Measurements from ENCODE around the gene APBA2. TPM values are rescaled to one million over a fixed set of nuclear protein-coding genes. Genes with fewer than 3 reads are reported as not detected.

The APBA2 gene
- total and polyA plus RNA-seq, 2 of the 4 experiments (the other 2 are of a cell fraction) = 21.7 to 33.0 TPM

DNA sequence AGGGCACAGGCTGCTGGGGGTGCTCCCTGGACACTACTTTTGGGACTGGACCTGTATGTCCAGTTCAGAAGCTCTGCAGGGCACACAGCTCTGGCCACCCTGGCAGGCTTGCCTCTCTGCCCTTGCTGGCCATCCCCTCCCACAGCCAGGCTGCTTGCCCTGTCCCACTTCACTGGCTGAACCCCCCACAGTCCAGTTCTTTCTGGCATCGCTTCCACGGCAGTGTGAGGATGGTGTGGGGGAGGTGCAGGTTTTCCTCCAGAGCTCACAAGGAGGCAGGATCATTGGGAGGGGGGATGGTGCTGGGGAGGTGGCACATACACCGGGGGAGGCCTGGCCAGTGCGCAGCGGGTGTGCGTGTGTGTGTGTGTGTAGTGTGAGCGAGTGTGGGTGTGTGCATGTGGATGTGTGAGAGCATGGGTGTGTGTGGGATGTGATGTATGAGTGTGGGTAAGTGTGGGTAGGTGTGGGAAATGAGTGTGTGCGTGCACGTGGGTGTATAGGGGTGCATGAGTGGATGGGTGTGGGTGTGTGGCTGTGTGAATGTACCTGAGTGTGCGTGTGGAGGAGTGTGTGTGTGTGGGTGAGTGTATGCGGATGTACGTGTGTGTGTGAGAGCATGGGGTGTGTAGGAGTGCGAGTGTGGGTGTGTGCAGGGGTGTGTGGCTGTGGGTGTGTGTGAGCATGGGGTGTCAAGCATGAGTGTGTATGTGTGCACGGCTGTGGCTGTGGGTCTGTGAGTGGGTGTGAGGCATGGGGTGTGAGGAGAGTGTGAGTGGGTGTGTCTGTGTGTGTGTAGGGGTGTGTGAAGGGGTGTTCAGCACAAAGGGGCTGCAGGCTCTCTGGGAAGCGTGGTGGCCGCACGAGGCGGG, 228.7 kb downstream of the APBA2 start (continued):
- TF ChIP-seq MXI1 (IDR thresholded peaks at IDR 0.05; ENCODE audit: borderline replicate concordance, low read depth, low read length) (no peak), RAD21 (IDR thresholded peaks at IDR 0.05; ENCODE audit: low read length) (no peak)

DNA sequence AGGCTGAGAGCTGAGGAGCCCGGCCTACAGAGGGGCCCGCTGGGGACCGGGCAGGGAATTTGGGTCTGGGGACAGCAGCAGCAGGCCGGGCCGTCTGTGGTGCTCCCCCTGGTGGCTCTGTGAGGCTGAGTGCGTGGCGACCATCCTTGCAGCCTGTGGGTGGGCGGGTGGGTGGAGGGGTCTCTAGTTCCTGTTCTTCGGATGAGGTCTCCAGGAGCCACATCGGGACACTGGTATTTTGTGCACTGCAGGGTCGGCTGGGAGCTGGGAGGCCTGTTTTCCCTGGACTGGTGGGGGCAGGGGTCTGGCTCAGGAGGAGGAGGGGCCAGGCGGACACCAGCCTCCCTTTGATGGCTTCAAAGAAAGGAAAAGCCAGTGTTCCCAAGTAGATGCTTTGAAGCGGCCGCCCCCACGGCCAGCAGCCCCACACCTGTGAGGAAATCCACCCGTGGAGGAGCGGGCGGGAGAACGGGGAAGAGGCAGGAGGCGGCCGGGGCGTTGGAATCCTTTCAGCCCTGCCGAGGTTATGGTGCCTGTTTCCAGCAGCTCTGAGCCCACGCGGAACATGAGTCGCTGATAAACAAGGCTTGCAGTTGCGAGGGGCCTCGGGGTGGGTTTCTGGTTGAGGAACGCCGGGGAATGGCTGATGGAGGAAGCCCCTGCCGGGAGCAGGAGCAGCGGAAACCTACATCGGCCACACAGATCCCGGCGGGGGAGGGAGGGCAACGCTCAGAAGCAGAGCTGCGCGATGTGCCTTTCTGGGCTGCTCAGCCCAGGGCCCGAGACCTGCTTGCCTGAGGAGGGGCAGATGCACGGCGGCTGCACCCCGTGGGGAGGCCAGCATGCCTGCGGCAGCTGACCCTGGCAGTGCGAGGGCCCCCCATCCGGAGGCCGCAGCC, 229.6 kb downstream of the APBA2 start:
- POLR2A ChIA-PET (ENCODE audit: unreplicated experiment) = no interaction called here

More for the DNA sequence above, 229.6 kb downstream of the APBA2 start:
- Histone ChIP-seq H2BK20ac (ENCODE audit: low read depth, low read length) (no peak overlapping the region), H3K56ac (ENCODE audit: extremely low read depth, insufficient read depth, low read length) (no peak overlapping the region), H3K14ac (replicated peaks; ENCODE audit: low read depth, low read length) (no peak overlapping the region), H3K4ac (ENCODE audit: low read depth, low read length) (no peak overlapping the region), H3K4me2 (ENCODE audit: low read depth, low read length) (peak overlapping the region; percentile 28; the same call in 1 of the 2 replicates), H4K5ac (ENCODE audit: low read depth, low read length) (no peak overlapping the region), H3K9me3 (ENCODE audit: control insufficient read depth, insufficient read depth, low read length) (no peaks in the 10 kb centered on the region), H3K79me1 (ENCODE audit: low read depth in 1 of 2, low read length in 2 of 2) (no peaks in the 10 kb centered on the region), H4K20me1 (ENCODE audit: insufficient read depth, low read length) (no peaks in the 10 kb centered on the region; the same call in 1 of the 2 replicates), H2BK120ac (ENCODE audit: low read depth, low read length) (no peak overlapping the region), H3K9ac (ENCODE audit: low read depth, low read length) (no peak overlapping the region), H4K91ac (ENCODE audit: insufficient read depth, low read depth, low read length) (no peak overlapping the region), H3K9me1 (ENCODE audit: insufficient read depth, low read length) (peaks cover 7% of the 10 kb centered on the region; the same call in 1 of the 2 replicates), H3K4me1 (ENCODE audit: control insufficient read depth, insufficient read depth, low read length) (no peaks in the 10 kb centered on the region), H3K23ac (ENCODE audit: low read depth, low read length) (no peak overlapping the region), H4K8ac (ENCODE audit: low read depth in 2 of 2, low read length in 2 of 2) (no peak overlapping the region), H2AK9ac (replicated peaks; ENCODE audit: low read depth, low read length, poor library complexity) (peak overlapping the region; percentile 78), H2AFZ (replicated peaks; ENCODE audit: low read length, poor library complexity) (peak overlapping the region; percentile 75), H3K36me3 (ENCODE audit: control insufficient read depth, insufficient read depth, low read length) (no peaks in the 10 kb centered on the region), H3K27me3 (ENCODE audit: control insufficient read depth, insufficient read depth, low read length) (no peaks in the 10 kb centered on the region), H3K4me3 (ENCODE audit: insufficient read depth, low read depth, low read length) (no peak overlapping the region), H3K27ac (ENCODE audit: insufficient read depth, low read length) (no peak overlapping the region), H2AK5ac (ENCODE audit: low read depth, low read length) (no peak overlapping the region), H2BK15ac (ENCODE audit: low read depth, low read length) (no peak overlapping the region), H3K18ac (ENCODE audit: low read depth, low read length) (no peak overlapping the region), H2BK5ac (ENCODE audit: low read depth, low read length, poor library complexity, severe bottlenecking) (no peak overlapping the region)
- intact Hi-C loops (cut with micrococcal nuclease) = no loop called here
- DNase-seq (no peak), ATAC-seq (ENCODE audit: low read depth) (peak; percentile 40)
- CTCF ChIA-PET = no interaction called here
- in situ Hi-C loops (cut with MboI; ENCODE audit: low sequenced_read_pairs) = no loop called here
- TF ChIP-seq, protein P1, sequence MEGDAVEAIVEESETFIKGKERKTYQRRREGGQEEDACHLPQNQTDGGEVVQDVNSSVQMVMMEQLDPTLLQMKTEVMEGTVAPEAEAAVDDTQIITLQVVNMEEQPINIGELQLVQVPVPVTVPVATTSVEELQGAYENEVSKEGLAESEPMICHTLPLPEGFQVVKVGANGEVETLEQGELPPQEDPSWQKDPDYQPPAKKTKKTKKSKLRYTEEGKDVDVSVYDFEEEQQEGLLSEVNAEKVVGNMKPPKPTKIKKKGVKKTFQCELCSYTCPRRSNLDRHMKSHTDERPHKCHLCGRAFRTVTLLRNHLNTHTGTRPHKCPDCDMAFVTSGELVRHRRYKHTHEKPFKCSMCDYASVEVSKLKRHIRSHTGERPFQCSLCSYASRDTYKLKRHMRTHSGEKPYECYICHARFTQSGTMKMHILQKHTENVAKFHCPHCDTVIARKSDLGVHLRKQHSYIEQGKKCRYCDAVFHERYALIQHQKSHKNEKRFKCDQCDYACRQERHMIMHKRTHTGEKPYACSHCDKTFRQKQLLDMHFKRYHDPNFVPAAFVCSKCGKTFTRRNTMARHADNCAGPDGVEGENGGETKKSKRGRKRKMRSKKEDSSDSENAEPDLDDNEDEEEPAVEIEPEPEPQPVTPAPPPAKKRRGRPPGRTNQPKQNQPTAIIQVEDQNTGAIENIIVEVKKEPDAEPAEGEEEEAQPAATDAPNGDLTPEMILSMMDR (conservative IDR thresholded peaks at IDR 0.05; ENCODE audit: low read depth, low read length) = peak; percentile 17; the same call in 1 of the 2 replicates
- TF ChIP-seq POLR2A (IDR thresholded peaks at IDR 0.05; ENCODE audit: low read depth, low read length) = no peak
- no TSS peak for BruUV-seq (replicated peaks)
- 24% methylated on average over 6 of the region's 46 CpGs; no CpG with 5 or more reads in 1 of the 2 experiments for WGBS, 2 experiments (ENCODE audit: extremely low coverage in 2 of 2, insufficient read length in 1 of 2)
- dilution Hi-C loops (cut with HindIII; ENCODE audit: low sequenced_read_pairs, unreplicated experiment) = no loop called here
